ENCODE measurements around the gene SLC37A2.

DNA sequence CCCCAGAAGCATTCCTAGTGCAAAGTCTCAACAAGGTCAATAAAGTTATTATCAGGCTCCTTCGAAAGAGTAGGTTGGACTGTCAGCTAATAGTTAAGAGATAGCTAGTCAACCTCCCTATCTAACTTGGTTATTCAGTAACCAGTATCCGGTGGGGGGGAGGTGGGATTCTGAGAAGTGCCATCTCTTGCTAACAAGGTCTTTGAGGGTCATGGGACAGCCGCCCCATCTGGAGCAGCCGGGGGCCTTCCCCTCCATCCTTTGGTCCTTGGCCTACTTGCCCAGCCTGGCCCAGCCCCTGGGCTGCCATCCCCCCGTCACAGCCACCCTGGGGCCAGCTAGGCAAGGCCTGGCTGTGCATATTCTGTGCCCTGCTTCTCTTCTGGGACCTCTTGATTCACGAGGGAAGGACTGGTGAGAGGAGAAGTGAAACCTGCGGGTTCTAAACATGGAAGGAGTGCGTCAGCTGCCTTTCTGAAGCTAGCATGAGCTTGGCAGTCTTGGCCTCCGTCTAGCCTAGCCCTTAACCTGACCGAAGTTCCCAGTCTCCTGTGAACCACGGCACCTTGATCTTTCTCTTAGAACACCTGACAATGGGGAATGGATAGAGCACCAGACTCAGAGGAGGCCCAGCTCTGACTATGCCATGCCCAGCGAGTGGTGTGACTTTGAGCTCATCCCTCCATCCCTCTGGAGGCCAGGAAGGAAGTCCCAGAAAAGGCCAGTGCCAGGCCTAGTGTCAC, 9.3 kb downstream of the SLC37A2 start:
- TF ChIP-seq, protein P1, sequence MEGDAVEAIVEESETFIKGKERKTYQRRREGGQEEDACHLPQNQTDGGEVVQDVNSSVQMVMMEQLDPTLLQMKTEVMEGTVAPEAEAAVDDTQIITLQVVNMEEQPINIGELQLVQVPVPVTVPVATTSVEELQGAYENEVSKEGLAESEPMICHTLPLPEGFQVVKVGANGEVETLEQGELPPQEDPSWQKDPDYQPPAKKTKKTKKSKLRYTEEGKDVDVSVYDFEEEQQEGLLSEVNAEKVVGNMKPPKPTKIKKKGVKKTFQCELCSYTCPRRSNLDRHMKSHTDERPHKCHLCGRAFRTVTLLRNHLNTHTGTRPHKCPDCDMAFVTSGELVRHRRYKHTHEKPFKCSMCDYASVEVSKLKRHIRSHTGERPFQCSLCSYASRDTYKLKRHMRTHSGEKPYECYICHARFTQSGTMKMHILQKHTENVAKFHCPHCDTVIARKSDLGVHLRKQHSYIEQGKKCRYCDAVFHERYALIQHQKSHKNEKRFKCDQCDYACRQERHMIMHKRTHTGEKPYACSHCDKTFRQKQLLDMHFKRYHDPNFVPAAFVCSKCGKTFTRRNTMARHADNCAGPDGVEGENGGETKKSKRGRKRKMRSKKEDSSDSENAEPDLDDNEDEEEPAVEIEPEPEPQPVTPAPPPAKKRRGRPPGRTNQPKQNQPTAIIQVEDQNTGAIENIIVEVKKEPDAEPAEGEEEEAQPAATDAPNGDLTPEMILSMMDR (IDR thresholded peaks at IDR 0.05), result no peak
- TF ChIP-seq POLR2AphosphoS5 (IDR thresholded peaks at IDR 0.05), result no peak
